Measurements from ENCODE around the gene MYH14. TPM values are rescaled to one million over a fixed set of nuclear protein-coding genes. Genes with fewer than 3 reads are reported as not detected.

MYH14 gene
- total and polyA plus RNA-seq, 2 donors (not counting 1 experiment from before 2014, with no cell fraction given): not detected

DNA sequence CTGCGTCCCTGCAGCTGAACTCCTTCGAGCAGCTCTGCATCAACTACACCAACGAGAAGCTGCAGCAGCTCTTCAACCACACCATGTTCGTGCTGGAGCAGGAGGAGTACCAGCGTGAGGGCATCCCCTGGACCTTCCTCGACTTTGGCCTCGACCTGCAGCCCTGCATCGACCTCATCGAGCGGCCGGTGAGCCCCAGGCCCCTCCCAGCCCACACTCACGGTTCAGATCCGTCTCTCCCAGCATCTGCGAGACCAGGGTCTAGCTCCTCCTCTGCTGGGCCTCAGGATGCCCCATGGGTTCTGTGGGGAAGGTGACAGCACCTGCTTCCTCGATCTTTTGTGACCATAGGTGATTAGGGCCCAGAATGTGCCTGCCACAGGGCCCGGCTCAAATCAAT is 46.2 kb downstream of the MYH14 start:
- Histone ChIP-seq H3K36me3 (ENCODE audit: control insufficient read depth, insufficient read depth, low read length) (no peaks in the 10 kb centered on the region), H3K27ac (ENCODE audit: insufficient read depth, low read length) (no peak overlapping the region), H3K9ac (ENCODE audit: insufficient read depth, low read length) (no peak overlapping the region), H3K4me1 (ENCODE audit: control insufficient read depth, extremely low read depth, insufficient read depth, low read length) (no peaks in the 10 kb centered on the region), H2AFZ (ENCODE audit: low read length) (no peak overlapping the region), H4K20me1 (ENCODE audit: control insufficient read depth, extremely low read depth, insufficient read depth, low read length) (no peaks in the 10 kb centered on the region), H3K79me2 (ENCODE audit: control insufficient read depth, insufficient read depth, low read length) (no peaks in the 10 kb centered on the region), H3K27me3 (ENCODE audit: control insufficient read depth, insufficient read depth, low read length) (no peaks in the 10 kb centered on the region), H3K4me2 (ENCODE audit: extremely low read depth, insufficient read depth, low read length) (no peak overlapping the region), H3K9me3 (ENCODE audit: control insufficient read depth, insufficient read depth, low read depth, low read length) (no peaks in the 10 kb centered on the region), H3K4me3 (replicated peaks in 1 of 4; ENCODE audit: control extremely low read depth in 1 of 4, insufficient read depth in 1 of 4, low read depth in 3 of 4, low read length in 4 of 4) (no peak overlapping the region)
- no peak for DNase-seq (ENCODE audit: low read depth in 2 of 2)
- TF ChIP-seq, protein P1, sequence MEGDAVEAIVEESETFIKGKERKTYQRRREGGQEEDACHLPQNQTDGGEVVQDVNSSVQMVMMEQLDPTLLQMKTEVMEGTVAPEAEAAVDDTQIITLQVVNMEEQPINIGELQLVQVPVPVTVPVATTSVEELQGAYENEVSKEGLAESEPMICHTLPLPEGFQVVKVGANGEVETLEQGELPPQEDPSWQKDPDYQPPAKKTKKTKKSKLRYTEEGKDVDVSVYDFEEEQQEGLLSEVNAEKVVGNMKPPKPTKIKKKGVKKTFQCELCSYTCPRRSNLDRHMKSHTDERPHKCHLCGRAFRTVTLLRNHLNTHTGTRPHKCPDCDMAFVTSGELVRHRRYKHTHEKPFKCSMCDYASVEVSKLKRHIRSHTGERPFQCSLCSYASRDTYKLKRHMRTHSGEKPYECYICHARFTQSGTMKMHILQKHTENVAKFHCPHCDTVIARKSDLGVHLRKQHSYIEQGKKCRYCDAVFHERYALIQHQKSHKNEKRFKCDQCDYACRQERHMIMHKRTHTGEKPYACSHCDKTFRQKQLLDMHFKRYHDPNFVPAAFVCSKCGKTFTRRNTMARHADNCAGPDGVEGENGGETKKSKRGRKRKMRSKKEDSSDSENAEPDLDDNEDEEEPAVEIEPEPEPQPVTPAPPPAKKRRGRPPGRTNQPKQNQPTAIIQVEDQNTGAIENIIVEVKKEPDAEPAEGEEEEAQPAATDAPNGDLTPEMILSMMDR (conservative IDR thresholded peaks at IDR 0.05 in 1 of 2, IDR thresholded peaks at IDR 0.05 in 1 of 2; ENCODE audit: low read depth in 1 of 2, low read length in 2 of 2): no peak
- no peak for TF ChIP-seq EZH2 (IDR thresholded peaks at IDR 0.05; ENCODE audit: low read length, missing control alignments)

DNA sequence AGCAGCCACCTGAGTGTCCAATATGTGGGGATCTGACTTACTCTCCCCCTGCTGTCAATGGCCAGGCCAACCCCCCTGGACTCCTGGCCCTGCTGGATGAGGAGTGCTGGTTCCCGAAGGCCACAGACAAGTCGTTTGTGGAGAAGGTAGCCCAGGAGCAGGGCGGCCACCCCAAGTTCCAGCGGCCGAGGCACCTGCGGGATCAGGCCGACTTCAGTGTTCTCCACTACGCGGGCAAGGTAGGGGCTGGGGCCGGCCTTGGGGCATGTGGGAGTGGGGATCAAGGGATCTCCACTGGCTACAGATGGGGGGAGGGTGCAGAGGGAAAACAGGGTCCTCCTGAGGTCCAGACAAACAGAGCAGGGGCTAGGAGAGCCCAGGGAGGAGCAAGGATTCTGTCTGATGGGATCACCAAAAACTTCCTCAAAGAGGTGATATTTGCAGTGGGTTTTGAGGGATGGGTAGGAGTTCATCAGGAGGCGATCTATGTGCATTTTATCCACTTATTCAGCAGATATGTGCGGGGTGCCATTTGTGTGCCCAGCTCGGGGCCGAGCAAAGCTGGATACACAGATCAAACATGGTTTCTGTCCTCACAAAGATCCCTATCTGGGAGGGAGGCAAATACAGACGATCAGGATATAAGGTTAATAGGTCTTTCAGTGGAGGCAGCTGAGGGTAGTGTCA is 47.2 kb downstream of the MYH14 start:
- no peaks in the 10 kb centered on the region for H3K9me3 ChIP-seq (ENCODE audit: control insufficient read depth, insufficient read depth, low read depth, low read length)
- no peaks in the 10 kb centered on the region for H3K36me3 ChIP-seq (ENCODE audit: control insufficient read depth, insufficient read depth, low read length)
- no peak overlapping the region for H3K9ac ChIP-seq (ENCODE audit: insufficient read depth, low read length)
- H3K27me3 ChIP-seq (ENCODE audit: control insufficient read depth, insufficient read depth, low read length): no peaks in the 10 kb centered on the region
- H3K27ac ChIP-seq (ENCODE audit: insufficient read depth, low read length): no peak overlapping the region
- no peaks in the 10 kb centered on the region for H3K4me1 ChIP-seq (ENCODE audit: control insufficient read depth, extremely low read depth, insufficient read depth, low read length)
- no peaks in the 10 kb centered on the region for H4K20me1 ChIP-seq (ENCODE audit: control insufficient read depth, extremely low read depth, insufficient read depth, low read length)
- H2AFZ ChIP-seq (ENCODE audit: low read length): no peak overlapping the region
- DNase-seq (ENCODE audit: low read depth in 2 of 2): no peak
- H3K4me2 ChIP-seq (ENCODE audit: extremely low read depth, insufficient read depth, low read length): no peak overlapping the region
- no peaks in the 10 kb centered on the region for H3K79me2 ChIP-seq (ENCODE audit: control insufficient read depth, insufficient read depth, low read length)
- TF ChIP-seq, protein P1 (conservative IDR thresholded peaks at IDR 0.05 in 1 of 2, IDR thresholded peaks at IDR 0.05 in 1 of 2; ENCODE audit: low read depth in 1 of 2, low read length in 2 of 2): no peak
- no peak for TF ChIP-seq EZH2 (IDR thresholded peaks at IDR 0.05; ENCODE audit: low read length, missing control alignments)
- no peak overlapping the region for H3K4me3 ChIP-seq (replicated peaks in 1 of 4; ENCODE audit: control extremely low read depth in 1 of 4, insufficient read depth in 1 of 4, low read depth in 3 of 4, low read length in 4 of 4)

DNA sequence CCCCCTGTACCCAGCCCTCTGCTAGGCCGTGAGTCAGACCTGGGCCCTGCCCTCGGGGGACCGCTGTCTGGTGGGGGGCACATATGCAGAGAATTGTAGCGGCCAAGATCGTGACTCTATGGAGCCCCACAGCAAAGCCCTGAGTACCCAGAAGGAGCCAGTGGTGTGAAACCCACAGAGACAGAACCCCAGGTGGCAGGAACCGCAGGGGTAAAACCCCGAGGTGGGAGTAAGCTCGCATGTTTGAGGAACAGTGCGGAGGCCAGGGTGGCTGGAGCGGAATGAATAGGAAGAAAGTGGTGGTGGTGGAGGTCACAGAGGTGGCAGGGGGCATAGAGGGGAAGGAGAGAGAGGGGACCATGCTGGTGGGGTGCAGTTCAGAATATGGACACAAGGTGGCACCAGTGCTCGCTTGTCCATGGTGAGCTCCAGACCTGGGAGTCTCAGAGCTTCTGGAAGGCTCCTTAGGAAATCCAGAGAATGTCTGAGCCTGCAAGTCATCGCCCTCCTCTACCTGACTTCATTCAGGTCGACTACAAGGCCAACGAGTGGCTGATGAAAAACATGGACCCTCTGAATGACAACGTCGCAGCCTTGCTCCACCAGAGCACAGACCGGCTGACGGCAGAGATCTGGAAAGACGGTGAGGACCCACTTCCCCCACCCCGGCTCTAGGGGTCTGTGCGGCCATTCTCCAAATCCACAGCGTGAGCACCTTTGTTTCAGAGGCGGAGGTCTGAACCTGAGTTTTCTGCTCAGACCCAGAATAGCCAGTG is 48.9 kb downstream of the MYH14 start:
- DNase-seq (ENCODE audit: low read depth in 2 of 2): peak; percentile 3 to 9
- Histone ChIP-seq H3K9ac (ENCODE audit: insufficient read depth, low read length) (no peak overlapping the region), H3K4me3 (replicated peaks in 1 of 4; ENCODE audit: control extremely low read depth in 1 of 4, insufficient read depth in 1 of 4, low read depth in 3 of 4, low read length in 4 of 4) (no peak overlapping the region), H3K36me3 (ENCODE audit: control insufficient read depth, insufficient read depth, low read length) (no peaks in the 10 kb centered on the region), H3K4me2 (ENCODE audit: extremely low read depth, insufficient read depth, low read length) (no peak overlapping the region), H3K79me2 (ENCODE audit: control insufficient read depth, insufficient read depth, low read length) (no peaks in the 10 kb centered on the region), H4K20me1 (ENCODE audit: control insufficient read depth, extremely low read depth, insufficient read depth, low read length) (no peaks in the 10 kb centered on the region), H3K4me1 (ENCODE audit: control insufficient read depth, extremely low read depth, insufficient read depth, low read length) (no peaks in the 10 kb centered on the region), H3K27ac (ENCODE audit: insufficient read depth, low read length) (no peak overlapping the region), H3K9me3 (ENCODE audit: control insufficient read depth, insufficient read depth, low read depth, low read length) (no peaks in the 10 kb centered on the region), H2AFZ (ENCODE audit: low read length) (no peak overlapping the region), H3K27me3 (ENCODE audit: control insufficient read depth, insufficient read depth, low read length) (no peaks in the 10 kb centered on the region)
- TF ChIP-seq EZH2 (IDR thresholded peaks at IDR 0.05; ENCODE audit: low read length, missing control alignments): no peak
- TF ChIP-seq, protein P1 (conservative IDR thresholded peaks at IDR 0.05 in 1 of 2, IDR thresholded peaks at IDR 0.05 in 1 of 2; ENCODE audit: low read depth in 1 of 2, low read length in 2 of 2): peak; percentile 19 to 68
